ENCODE data around the gene CAMTA1. TPM values are rescaled to one million over a fixed set of nuclear protein-coding genes. Genes with fewer than 3 reads are reported as not detected.

Gene CAMTA1
- total RNA-seq, 2 donors from 2014 or later = 36.5 to 57.5 TPM

DNA sequence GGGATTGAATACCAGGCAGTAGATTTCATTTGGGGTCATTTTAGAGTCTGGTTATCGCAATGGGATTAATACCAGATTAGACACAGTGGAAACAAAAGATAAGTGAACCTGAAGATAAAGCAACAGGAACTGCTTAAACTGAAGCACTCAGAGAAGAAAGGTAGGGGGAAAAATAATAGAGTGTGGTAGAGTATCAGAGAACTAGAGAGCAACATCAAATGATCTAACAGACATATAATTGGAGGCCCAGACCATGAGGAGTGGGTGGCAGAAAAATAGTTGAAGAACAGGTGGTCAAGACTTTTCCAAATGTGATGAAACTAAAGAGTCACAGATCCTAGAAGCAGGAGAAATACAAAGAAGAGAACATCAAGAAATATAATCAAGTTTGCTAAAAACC lies 484.3 kb downstream of the CAMTA1 start:
- ATAC-seq (no peak), DNase-seq (ENCODE audit: low spot score) (no peak)
- Mint-ChIP-seq H3K27me3 (peaks cover 20 to 54% of the 10 kb centered on the region in 2 donors), H3K36me3 (peaks cover 12% of the 10 kb centered on the region), H3K4me1 (ENCODE audit: low read depth in 2 of 2) (no peaks in the 10 kb centered on the region), H3K9me3 (peaks cover 9% of the 10 kb centered on the region), H3K4me3 (no peak overlapping the region), H3K27ac (no peak overlapping the region)

DNA sequence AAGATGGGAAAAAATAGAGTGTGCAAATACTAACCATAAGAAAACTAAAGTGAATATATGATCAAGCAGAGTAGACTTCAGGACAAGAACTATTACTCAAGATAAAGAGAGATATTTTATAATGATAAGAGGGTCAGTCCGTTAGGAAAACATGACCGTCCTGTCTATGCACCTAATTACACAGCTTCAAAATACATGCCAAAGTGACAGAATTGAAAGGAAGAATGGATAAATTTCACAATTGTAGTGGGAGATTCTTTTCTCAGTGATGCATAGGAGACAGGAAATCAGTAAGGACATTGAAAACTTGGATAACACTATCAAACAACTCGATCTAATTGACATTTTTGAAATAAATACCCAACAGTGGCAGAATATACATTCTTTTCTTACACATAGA lies 489.0 kb downstream of the CAMTA1 start:
- H3K36me3 Mint-ChIP-seq = peaks cover 6% of the 10 kb centered on the region
- peaks cover 12 to 40% of the 10 kb centered on the region in 2 donors for H3K27me3 Mint-ChIP-seq
- peaks cover 5% of the 10 kb centered on the region for H3K9me3 Mint-ChIP-seq
- ATAC-seq = no peak
- no peak overlapping the region for H3K4me3 Mint-ChIP-seq
- no peak for DNase-seq (ENCODE audit: low spot score)
- H3K27ac Mint-ChIP-seq = no peak overlapping the region
- H3K4me1 Mint-ChIP-seq (ENCODE audit: low read depth in 2 of 2) = no peaks in the 10 kb centered on the region

DNA sequence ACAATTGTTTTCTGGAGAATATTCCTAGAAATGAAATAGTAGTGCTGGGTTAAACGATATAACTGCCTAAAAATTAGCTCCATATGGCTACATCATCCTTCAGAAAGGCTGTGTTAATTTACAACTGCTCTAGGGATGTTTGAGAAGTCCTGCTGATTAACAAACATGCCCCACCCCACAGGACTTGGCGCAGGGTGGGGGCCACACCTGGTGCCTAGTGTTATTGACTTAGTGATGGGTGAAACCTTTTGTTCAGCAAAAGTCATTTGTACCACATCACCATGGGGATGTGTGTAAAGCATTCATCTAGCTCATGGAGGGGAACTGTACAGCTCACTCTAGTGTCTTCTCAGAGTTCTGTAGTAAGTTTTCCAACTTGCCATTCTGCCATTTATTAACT lies 492.8 kb downstream of the CAMTA1 start:
- DNase-seq (ENCODE audit: low spot score) = no peak
- Mint-ChIP-seq H3K9me3 (no peaks in the 10 kb centered on the region), H3K4me3 (no peak overlapping the region), H3K4me1 (ENCODE audit: low read depth in 2 of 2) (no peaks in the 10 kb centered on the region), H3K36me3 (no peaks in the 10 kb centered on the region), H3K27ac (no peak overlapping the region), H3K27me3 (peaks cover 12 to 29% of the 10 kb centered on the region in 2 donors)
- ATAC-seq = no peak

DNA sequence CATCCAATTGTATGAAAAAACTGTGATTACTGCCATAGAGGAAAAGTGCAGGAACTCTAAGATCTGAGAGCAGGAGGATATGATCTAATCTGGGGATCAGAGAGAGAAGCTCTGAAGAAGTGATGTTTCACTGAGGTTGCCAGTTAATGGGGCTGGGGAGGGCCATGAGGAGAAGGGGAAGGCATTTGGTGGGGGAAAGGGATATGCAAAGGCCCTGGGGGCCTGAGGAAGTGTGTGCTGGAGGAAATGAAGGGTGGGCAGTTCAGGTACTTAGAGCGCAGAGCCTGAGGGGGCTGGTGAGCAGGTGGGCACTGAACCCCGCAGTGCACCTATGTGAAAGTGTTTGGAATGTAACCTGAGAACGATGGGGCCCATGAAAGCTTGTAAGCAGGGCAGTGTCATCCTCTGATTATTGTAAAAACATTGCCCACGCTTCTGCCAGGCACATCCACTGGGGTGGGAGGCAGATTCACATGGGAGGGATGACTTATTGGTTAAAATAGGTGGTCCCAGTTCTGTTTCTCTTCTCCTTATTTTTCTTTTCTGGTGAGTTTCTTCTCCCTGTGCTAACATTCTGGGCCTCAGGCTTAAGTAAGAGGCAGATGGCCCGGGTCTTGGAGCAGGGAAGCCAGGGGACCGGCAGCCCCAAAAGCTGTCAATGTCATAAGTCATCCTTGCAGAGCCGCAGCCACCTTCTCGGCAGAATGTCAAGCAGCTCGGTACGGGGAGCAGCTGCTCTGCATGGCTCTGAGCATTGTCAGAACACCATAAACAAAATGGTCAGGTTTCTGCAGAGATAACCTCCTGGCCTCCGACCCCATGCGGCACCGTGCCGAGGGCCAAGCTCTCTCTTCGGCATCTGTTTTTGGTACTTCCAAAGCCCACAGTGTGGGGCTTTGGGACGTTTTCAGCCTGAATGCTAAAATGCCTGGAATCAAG lies 493.8 kb downstream of the CAMTA1 start:
- no peak overlapping the region for H3K4me3 Mint-ChIP-seq
- H3K9me3 Mint-ChIP-seq = no peaks in the 10 kb centered on the region
- DNase-seq (ENCODE audit: low spot score) (no peak), ATAC-seq (peak in 1 of 2 donors; percentile 50)
- H3K27me3 Mint-ChIP-seq = peaks cover 20 to 29% of the 10 kb centered on the region in 2 donors
- H3K27ac Mint-ChIP-seq = no peak overlapping the region
- no peaks in the 10 kb centered on the region for H3K4me1 Mint-ChIP-seq (ENCODE audit: low read depth in 2 of 2)
- H3K36me3 Mint-ChIP-seq = no peaks in the 10 kb centered on the region

DNA sequence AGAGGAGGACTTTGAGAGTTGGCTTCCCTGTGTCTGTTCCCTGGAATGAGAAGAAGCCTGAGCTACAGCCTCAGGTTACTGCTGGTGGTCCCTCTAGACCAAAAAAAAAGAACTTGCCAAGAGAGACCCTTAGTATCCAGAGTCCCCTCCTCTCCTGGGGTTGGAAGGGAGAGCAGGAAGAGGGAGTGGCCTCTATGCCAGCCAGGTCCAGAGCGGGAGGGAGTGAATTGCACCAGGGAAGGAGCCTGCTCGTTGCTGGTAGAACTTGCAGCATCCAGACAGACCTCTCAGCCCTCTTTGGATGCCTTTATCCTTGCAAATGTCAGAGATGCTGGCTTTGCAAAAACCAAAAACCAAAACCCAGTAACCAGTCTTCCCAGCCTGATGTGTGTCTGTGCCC lies 494.5 kb downstream of the CAMTA1 start:
- Mint-ChIP-seq H3K36me3 (no peaks in the 10 kb centered on the region), H3K9me3 (no peaks in the 10 kb centered on the region), H3K27ac (no peak overlapping the region), H3K4me1 (ENCODE audit: low read depth in 2 of 2) (no peaks in the 10 kb centered on the region), H3K4me3 (no peak overlapping the region), H3K27me3 (peaks cover 23 to 30% of the 10 kb centered on the region in 2 donors)
- ATAC-seq (no peak), DNase-seq (ENCODE audit: low spot score) (no peak)

DNA sequence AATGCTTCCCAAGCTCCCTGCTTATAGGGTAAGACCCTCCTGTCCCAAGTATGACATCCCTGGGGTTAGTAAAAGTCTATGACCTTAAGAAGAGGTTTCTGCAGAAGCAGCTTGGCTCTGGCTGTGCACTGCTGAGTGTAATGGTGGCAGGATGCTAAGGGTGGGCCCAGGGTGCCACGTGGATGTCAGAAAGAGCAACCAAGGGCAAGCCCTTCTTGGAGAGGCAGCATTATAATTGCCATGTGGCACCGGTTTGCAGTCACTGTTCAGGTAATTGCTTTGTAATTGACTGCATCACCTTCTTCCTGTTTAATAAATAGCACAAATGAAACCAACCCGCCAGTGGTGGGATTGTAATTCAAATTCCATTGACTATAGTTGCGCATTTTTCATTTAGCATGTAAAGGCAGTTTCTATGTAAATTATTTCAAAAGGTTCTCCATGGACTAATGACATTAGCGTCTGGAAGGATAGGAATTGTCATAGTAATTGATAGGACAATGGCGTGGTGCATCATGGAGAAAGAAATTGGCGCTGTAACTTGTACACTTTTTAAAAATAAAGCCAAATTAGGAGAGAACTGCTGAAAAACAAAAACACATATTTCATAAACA lies 495.2 kb downstream of the CAMTA1 start:
- DNase-seq (ENCODE audit: low spot score) = no peak
- H3K9me3 Mint-ChIP-seq = no peaks in the 10 kb centered on the region

DNA sequence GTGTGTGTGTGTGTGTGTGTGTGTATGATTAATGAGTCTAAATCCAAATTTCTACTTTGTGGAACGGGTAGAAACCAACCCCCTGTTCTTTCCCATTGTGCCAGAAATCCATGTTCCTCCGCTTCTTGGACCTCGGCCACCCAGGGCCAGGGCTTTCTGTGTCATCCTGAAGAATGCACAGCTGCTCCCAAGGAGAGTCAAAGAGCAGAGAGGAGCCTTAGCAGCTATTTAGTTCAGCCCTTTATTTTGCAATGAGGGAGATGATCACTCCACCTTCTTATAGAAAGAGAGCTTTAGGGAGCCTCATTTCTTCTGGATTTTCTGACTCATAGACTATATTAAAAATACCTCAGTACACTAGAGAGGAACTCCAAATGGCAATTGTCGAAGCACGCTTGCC lies 496.6 kb downstream of the CAMTA1 start:
- DNase-seq (ENCODE audit: low spot score) (no peak), ATAC-seq (no peak)
- Mint-ChIP-seq H3K36me3 (no peaks in the 10 kb centered on the region), H3K27ac (no peak overlapping the region), H3K9me3 (no peaks in the 10 kb centered on the region), H3K4me3 (no peak overlapping the region), H3K4me1 (ENCODE audit: low read depth in 2 of 2) (no peaks in the 10 kb centered on the region), H3K27me3 (peaks cover 27 to 30% of the 10 kb centered on the region in 2 donors)

More for the DNA sequence above, 495.2 kb downstream of the CAMTA1 start:
- Mint-ChIP-seq H3K36me3 (no peaks in the 10 kb centered on the region), H3K4me3 (no peak overlapping the region), H3K27me3 (peaks cover 24 to 30% of the 10 kb centered on the region in 2 donors), H3K4me1 (ENCODE audit: low read depth in 2 of 2) (no peaks in the 10 kb centered on the region), H3K27ac (no peak overlapping the region)
- ATAC-seq = no peak

DNA sequence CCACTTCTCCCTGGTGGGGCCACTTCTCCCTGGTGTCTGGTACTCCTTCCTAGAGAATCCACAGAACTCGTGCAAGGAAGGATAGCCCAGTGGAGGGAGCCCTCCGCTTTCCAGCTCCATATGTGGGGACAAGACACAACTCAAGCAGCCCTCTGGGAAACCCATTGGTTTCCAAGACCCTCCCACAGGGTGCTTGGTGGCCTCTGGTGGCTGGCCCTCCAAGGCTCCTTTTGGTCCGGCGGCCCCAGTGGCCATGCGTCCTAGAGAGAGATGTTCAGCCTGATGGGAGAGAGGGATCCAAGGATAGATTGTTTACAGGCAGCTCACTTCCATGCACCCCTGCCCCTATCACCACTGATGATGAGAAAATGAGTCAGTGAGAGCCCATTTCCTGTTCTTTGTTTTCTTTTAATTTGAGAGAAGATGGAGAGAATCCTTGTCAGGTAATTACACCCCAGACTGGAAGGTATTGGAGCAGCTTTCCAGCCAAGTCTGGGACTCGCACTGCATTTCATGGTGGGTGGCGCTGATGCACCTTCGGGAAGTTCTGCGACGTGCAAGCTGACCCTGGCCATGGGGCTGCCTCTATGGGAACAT lies 499.7 kb downstream of the CAMTA1 start:
- no peak overlapping the region for H3K27ac Mint-ChIP-seq

DNA sequence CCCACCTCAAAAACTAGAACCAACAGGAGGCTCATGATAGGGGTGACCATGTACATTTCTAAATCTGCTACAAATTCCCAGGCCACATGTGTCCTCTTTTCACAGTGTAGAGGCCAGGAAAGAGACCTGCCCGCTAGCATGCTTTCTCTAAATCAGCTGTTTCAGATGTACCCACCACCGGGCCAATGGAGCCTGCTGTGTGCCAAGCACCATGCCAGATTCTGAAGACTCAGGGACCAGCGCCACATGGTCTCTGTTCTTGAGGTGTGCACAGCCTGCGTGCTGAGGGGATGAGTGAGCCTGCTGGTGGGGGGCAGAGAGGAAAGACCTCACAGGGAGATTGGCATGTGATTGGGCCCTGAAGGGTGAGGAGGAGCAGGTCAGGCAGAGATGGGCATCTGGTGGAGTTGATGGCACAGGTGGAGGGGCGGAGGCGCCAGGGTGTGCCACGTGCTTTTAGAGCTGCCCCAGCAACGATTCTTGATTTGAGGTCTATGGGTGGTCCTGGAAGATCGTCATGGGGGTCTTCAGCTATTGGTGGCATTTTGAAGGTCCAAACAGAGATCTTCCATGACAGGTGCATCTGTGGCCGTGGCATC lies 500.7 kb downstream of the CAMTA1 start:
- no peaks in the 10 kb centered on the region for H3K9me3 Mint-ChIP-seq
- H3K36me3 Mint-ChIP-seq = no peaks in the 10 kb centered on the region
- no peak overlapping the region for H3K27ac Mint-ChIP-seq
- ATAC-seq (no peak), DNase-seq (ENCODE audit: low spot score) (no peak)
- no peak overlapping the region for H3K4me3 Mint-ChIP-seq
- H3K4me1 Mint-ChIP-seq (ENCODE audit: low read depth in 2 of 2) = no peaks in the 10 kb centered on the region
- H3K27me3 Mint-ChIP-seq = peaks cover 27 to 28% of the 10 kb centered on the region in 2 donors

More for the DNA sequence above, 499.7 kb downstream of the CAMTA1 start:
- no peak for DNase-seq (ENCODE audit: low spot score)
- H3K9me3 Mint-ChIP-seq = no peaks in the 10 kb centered on the region
- no peak for ATAC-seq
- H3K4me3 Mint-ChIP-seq = no peak overlapping the region
- no peaks in the 10 kb centered on the region for H3K36me3 Mint-ChIP-seq
- peaks cover 28 to 30% of the 10 kb centered on the region in 2 donors for H3K27me3 Mint-ChIP-seq
- no peaks in the 10 kb centered on the region for H3K4me1 Mint-ChIP-seq (ENCODE audit: low read depth in 2 of 2)

DNA sequence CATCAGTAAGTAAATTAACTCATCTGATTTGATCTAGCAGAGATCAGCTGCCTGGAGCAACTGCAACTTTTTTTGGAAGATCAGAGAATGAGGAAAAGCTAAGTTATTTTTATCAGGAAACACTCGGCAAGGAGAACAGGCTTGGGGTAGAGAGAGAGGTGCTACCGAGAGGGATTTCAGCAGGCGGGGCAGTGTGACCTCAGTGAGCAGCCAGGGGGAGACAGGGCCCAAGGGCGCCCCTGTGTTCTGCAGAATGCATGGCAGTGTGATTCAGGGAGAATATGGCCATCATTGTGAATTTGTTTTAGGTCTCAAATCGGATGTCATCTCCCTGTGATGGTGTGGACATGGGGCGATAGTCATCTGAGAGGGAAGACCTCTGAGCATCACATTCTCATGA lies 501.8 kb downstream of the CAMTA1 start:
- ATAC-seq (no peak), DNase-seq (ENCODE audit: low spot score) (no peak)
- H3K27me3 Mint-ChIP-seq = peaks cover 25 to 27% of the 10 kb centered on the region in 2 donors
- no peak overlapping the region for H3K27ac Mint-ChIP-seq
- no peaks in the 10 kb centered on the region for H3K36me3 Mint-ChIP-seq
- no peak overlapping the region for H3K4me3 Mint-ChIP-seq
- no peaks in the 10 kb centered on the region for H3K9me3 Mint-ChIP-seq
- H3K4me1 Mint-ChIP-seq (ENCODE audit: low read depth in 2 of 2) = no peaks in the 10 kb centered on the region

DNA sequence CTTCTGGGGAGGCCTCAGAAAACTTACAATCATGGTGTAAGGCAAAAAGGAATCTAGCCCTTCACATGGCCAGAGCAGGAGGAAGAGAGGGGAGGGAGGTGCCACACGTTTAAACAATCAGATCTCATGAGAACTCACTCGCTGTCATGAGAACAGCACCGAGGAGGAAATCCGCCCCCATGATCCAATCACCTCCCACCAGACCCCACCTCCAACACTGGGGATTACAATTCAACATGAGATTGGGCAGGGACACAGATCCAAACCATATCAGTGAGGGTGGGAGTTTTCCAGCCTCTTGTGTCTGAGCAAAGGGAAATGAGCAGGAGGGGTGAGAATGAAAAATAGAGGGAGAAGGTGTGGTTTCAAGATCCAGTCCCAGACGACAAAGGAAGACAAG lies 503.7 kb downstream of the CAMTA1 start:
- no peak overlapping the region for H3K27ac Mint-ChIP-seq
- H3K27me3 Mint-ChIP-seq = peaks cover 8 to 17% of the 10 kb centered on the region in 2 donors
- ATAC-seq = no peak
- no peaks in the 10 kb centered on the region for H3K36me3 Mint-ChIP-seq
- no peaks in the 10 kb centered on the region for H3K4me1 Mint-ChIP-seq (ENCODE audit: low read depth in 2 of 2)
- H3K9me3 Mint-ChIP-seq = no peaks in the 10 kb centered on the region
- DNase-seq (ENCODE audit: low spot score) = no peak
- H3K4me3 Mint-ChIP-seq = no peak overlapping the region

DNA sequence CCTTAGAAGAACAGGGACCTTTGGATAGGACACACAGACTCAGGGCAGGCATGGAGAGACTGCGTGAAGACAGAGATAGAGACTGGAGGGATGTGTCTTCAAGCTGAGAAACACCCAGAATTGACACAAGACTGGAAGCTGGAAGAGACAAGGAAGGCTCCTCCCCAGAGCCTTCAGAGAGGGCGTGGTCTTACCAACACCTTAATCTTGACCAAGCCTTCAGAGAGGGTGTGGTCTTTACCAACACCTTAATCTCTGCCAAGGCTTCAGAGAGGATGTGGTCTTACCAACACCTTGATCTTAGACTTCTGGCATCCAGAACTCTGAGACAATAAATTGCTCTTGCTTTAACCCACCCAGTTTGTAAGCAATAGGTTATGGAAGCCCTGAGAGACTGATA lies 504.4 kb downstream of the CAMTA1 start:
- Mint-ChIP-seq H3K27me3 (peaks cover 6 to 14% of the 10 kb centered on the region in 2 donors), H3K4me3 (no peak overlapping the region), H3K36me3 (no peaks in the 10 kb centered on the region), H3K4me1 (ENCODE audit: low read depth in 2 of 2) (no peaks in the 10 kb centered on the region), H3K9me3 (no peaks in the 10 kb centered on the region), H3K27ac (no peak overlapping the region)
- DNase-seq (ENCODE audit: low spot score) (no peak), ATAC-seq (no peak)

DNA sequence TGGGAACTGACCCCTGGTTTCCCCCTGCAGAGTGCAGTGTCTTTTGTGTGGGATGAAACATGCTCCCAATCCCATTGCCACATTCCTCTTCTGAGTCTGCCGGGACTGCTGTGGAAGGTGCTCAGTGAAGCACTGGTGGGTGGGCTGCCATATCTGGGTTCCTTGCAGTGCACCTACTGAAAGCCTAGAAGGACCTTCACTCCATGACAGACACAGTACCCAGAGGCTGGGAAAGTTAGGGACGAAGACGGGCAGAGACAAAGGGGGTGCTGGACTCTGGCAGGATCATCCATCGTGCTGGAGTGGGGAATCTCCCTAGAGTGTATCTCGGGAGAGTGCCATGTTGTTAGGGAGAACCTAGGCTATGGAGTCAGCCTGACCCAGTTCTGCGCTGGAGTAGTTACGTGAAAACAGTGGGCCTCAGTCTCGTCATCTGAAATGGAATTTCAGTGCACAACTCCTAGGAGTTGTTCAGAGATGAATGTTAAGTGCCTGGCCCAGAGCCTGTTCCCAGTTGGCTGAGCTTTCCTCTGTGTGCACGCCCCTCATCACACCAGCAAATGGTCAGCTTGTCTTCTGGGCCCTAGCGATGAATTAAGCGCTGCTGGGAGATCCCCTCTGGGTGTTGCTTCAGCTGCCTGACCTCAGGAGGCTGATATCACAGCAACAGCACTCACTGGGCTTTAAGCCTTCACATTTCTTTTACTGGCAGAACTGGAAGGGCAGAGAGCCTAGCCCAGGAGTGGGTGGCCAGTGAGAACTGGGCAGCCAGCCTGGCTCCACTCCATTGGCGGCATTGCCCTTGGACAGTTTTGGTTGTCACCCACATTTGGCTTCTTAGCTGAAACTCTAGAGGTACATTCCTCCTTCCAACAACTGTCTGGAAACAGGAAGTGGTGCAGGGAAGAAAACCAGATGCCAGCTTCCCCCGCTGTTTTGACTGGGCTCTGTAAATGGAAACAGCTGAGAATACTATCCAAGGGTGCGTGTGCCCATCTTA lies 506.0 kb downstream of the CAMTA1 start:
- ATAC-seq = no peak
- no peaks in the 10 kb centered on the region for H3K9me3 Mint-ChIP-seq
- no peak overlapping the region for H3K4me3 Mint-ChIP-seq
- no peak overlapping the region for H3K27ac Mint-ChIP-seq
- DNase-seq (ENCODE audit: low spot score) = no peak
- H3K27me3 Mint-ChIP-seq = peaks cover 10 to 14% of the 10 kb centered on the region in 2 donors
- H3K4me1 Mint-ChIP-seq (ENCODE audit: low read depth in 2 of 2) = no peaks in the 10 kb centered on the region
- H3K36me3 Mint-ChIP-seq = no peaks in the 10 kb centered on the region

All from natural killer cell treated with Interleukin-12 subunit alpha and Interleukin-12 subunit beta and Interleukin-15 and Interleukin-18, amount 100 ng/mL, for 72 hours (primary cell).